Loucy (cell line): ENCODE measurements around the gene PDE6C.

ENCODE experiments used
- CTCF ChIP-seq: fragments of 200-600 bp; sonication (generic); conservative IDR thresholded peaks from 2 replicates; pipeline ENCODE4 v1.5.1; 2014; ENCODE audit warnings: mild to moderate bottlenecking, antibody characterized with exemption, low read length
- EZH2phosphoT487 ChIP-seq: fragments of 200-600 bp; IDR thresholded peaks from 2 replicates; pipeline ENCODE4 v1.6.1; 2018; ENCODE audit warnings: antibody characterized with exemption, mild to moderate bottlenecking, moderate library complexity, borderline replicate concordance

- no peak for TF ChIP-seq CTCF
- TF ChIP-seq EZH2phosphoT487: no peak
These were observed 44.8 kb upstream of the PDE6C start for GRCh38 chr10:93567277-93568104.
